Measurements from ENCODE around the gene CDH5.

DNA sequence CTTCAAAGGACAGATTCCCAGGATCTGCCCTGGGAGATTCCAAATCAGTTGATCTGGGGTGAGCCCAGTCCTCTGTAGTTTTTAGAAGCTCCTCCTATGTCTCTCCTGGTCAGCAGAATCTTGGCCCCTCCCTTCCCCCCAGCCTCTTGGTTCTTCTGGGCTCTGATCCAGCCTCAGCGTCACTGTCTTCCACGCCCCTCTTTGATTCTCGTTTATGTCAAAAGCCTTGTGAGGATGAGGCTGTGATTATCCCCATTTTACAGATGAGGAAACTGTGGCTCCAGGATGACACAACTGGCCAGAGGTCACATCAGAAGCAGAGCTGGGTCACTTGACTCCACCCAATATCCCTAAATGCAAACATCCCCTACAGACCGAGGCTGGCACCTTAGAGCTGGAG is 840 bp upstream of the CDH5 start:
- no peak for TF ChIP-seq POLR2A (IDR thresholded peaks at IDR 0.05; ENCODE audit: extremely low read depth, insufficient read length)
- TF ChIP-seq, protein P1, sequence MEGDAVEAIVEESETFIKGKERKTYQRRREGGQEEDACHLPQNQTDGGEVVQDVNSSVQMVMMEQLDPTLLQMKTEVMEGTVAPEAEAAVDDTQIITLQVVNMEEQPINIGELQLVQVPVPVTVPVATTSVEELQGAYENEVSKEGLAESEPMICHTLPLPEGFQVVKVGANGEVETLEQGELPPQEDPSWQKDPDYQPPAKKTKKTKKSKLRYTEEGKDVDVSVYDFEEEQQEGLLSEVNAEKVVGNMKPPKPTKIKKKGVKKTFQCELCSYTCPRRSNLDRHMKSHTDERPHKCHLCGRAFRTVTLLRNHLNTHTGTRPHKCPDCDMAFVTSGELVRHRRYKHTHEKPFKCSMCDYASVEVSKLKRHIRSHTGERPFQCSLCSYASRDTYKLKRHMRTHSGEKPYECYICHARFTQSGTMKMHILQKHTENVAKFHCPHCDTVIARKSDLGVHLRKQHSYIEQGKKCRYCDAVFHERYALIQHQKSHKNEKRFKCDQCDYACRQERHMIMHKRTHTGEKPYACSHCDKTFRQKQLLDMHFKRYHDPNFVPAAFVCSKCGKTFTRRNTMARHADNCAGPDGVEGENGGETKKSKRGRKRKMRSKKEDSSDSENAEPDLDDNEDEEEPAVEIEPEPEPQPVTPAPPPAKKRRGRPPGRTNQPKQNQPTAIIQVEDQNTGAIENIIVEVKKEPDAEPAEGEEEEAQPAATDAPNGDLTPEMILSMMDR (IDR thresholded peaks at IDR 0.05; ENCODE audit: low read depth, low read length) = no peak
